Natural killer cell (primary cell): ENCODE measurements around the gene VGLL3. TPM values are rescaled to one million over a fixed set of nuclear protein-coding genes. Genes with fewer than 3 reads are reported as not detected.
"Not testable (repeated sequence)": the region's sequence is repeated elsewhere in the genome, so short reads cannot be mapped to it uniquely, and the experiment has no call there.

Experiments
- ATAC-seq, 3 donors: fragments of 150-1000 bp in 2 of 3; fragments of 200-7000 bp in 1 of 3; cut with Tn5 transposase; 1 replicate in 1 of 3; 2 replicates in 2 of 3; pipeline ENCODE4 v1.10.0; 2021; ENCODE audit warnings: mild to moderate bottlenecking in 2 of 3, moderate library complexity in 2 of 3
- DNase-seq, 2 donors: peaks; one replicate each; pipeline versions ENCODE4 v3.0.0 to v3.0.0-alpha.2; 2013 to 2021; ENCODE audit warnings: mixed read lengths in 1 of 2
- H3K27ac ChIP-seq: one replicate; pipeline ENCODE4 v1.5.1; 2013; ENCODE audit warnings: mild to moderate bottlenecking, low read length
- H3K27me3 ChIP-seq: one replicate; pipeline ENCODE4 v1.6.1; 2013; ENCODE audit warnings: low read length; ENCODE audit not compliant: control insufficient read depth, insufficient read depth
- H3K36me3 ChIP-seq: one replicate; pipeline ENCODE4 v1.6.1; 2013; ENCODE audit warnings: low read length; ENCODE audit not compliant: control insufficient read depth, insufficient read depth
- H3K4me1 ChIP-seq: one replicate; pipeline ENCODE4 v1.6.1; 2013; ENCODE audit warnings: low read length; ENCODE audit not compliant: control insufficient read depth, insufficient read depth
- H3K4me3 ChIP-seq: one replicate; pipeline ENCODE4 v1.5.1; 2013; ENCODE audit warnings: low read length
- H3K9me3 ChIP-seq: one replicate; pipeline ENCODE4 v1.6.1; 2013; ENCODE audit warnings: low read length; ENCODE audit not compliant: control insufficient read depth, insufficient read depth
- H3K27ac Mint-ChIP-seq, 2 donors: one replicate each; pipeline ENCODE4 v1.8.0; 2022; ENCODE audit warnings: mild to moderate bottlenecking in 2 of 2, mixed read lengths in 2 of 2, moderate library complexity in 1 of 2
- H3K27me3 Mint-ChIP-seq, 2 donors: one replicate each; pipeline ENCODE4 v1.8.0; 2022; ENCODE audit warnings: low read depth in 2 of 2, mixed read lengths in 2 of 2
- H3K36me3 Mint-ChIP-seq: one replicate; pipeline ENCODE4 v1.8.0; 2022; ENCODE audit warnings: mixed read lengths
- H3K4me1 Mint-ChIP-seq, 2 donors: one replicate each; pipeline ENCODE4 v1.8.0; 2022; ENCODE audit warnings: mixed read lengths in 2 of 2
- H3K4me3 Mint-ChIP-seq: one replicate; pipeline ENCODE4 v1.8.0; 2022; ENCODE audit warnings: mild to moderate bottlenecking, moderate library complexity, mixed read lengths
- H3K9me3 Mint-ChIP-seq, 2 donors: one replicate each; pipeline ENCODE4 v1.8.0; 2022; ENCODE audit warnings: mixed read lengths in 2 of 2
- CTCF ChIP-seq: fragments of 200-600 bp; IDR thresholded peaks from one replicate; pipeline ENCODE4 v1.8.0; 2022; ENCODE audit warnings: antibody characterized with exemption
- WGBS: methylation state at CpG from one replicate; pipeline ENCODE4 v1.1.7; 2013; ENCODE audit warnings: missing lambda C conversion rate; ENCODE audit not compliant: insufficient coverage; 5-methylcytosine and 5-hydroxymethylcytosine counted together
- intact Hi-C: fragments of 100-400 bp; cut with micrococcal nuclease; formaldehyde crosslinking; loops from one replicate; pipeline ENCODE4 v1.14.2; 2022
- total RNA-seq, 4 donors: library from RNA; stranded (reverse); fragments of 120-200 nt in 1 of 4; gene quantifications; one replicate each; pipeline versions ENCODE4 v1.2.3 to v1.2.4, GENCODE V29; 2013 to 2022

Gene VGLL3
- total RNA-seq, 3 donors from 2014 or later (not counting 1 experiment from before 2014, with no cell fraction given): not detected

- DNase-seq (no peak), ATAC-seq (no peak)
- H3K36me3 ChIP-seq: no peaks in the 10 kb centered on the region
- no peaks in the 10 kb centered on the region for H3K9me3 ChIP-seq
- Mint-ChIP-seq H3K27ac (no peak overlapping the region), H3K27me3 (no peaks in the 10 kb centered on the region), H3K9me3 (peaks cover 0 to 2% of the 10 kb centered on the region in 2 donors), H3K4me3 (no peak overlapping the region), H3K4me1 (no peaks in the 10 kb centered on the region), H3K36me3 (no peaks in the 10 kb centered on the region)
- H3K4me3 ChIP-seq: no peak overlapping the region
- TF ChIP-seq CTCF: no peak
- peaks cover 2% of the 10 kb centered on the region for H3K27me3 ChIP-seq
- H3K27ac ChIP-seq: no peak overlapping the region
- whole genome bisulfite sequencing: no CpG with 5 or more reads among the region's 2 CpGs
- intact Hi-C loops: no loop called here
- no peaks in the 10 kb centered on the region for H3K4me1 ChIP-seq
Observed at GRCh38 chr3:86982883-86983282, 8.1 kb downstream of the VGLL3 start.

DNA sequence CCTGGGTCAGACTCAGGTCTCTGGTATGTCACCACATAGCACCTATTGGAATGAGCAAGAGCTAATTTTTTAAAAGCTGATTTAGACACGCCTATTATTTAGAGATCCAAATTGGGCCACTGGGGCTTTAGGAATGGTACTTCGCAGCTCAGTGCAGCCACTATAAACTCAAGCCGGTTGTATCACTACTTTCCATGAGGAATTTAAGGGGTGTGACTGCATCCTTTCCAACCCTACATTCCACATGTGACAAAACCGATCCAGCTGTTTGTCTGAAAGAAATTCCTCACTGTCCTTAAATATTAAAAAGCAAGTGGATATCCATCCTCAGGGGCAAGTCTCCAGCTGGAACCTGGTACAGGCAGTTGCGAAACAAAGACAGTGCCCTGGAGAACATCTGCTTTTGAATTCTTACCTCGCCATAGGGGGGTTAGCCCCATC lies 12.8 kb downstream of the VGLL3 start:
- DNase-seq: no peak
- 86% methylated on average over 6 of the region's 6 CpGs for WGBS
- H3K27ac Mint-ChIP-seq: no peak overlapping the region
- no peak for ATAC-seq
- no peak for TF ChIP-seq CTCF
- Histone ChIP-seq H3K4me1 (no peaks in the 10 kb centered on the region), H3K27ac (no peak overlapping the region), H3K36me3 (no peaks in the 10 kb centered on the region), H3K27me3 (no peaks in the 10 kb centered on the region), H3K4me3 (no peak overlapping the region), H3K9me3 (no peaks in the 10 kb centered on the region)
- intact Hi-C loops: no loop called here
- no peaks in the 10 kb centered on the region for H3K4me1 Mint-ChIP-seq
- H3K27me3 Mint-ChIP-seq: no peaks in the 10 kb centered on the region
- no peak overlapping the region for H3K4me3 Mint-ChIP-seq
- H3K9me3 Mint-ChIP-seq: no peaks in the 10 kb centered on the region
- H3K36me3 Mint-ChIP-seq: no peaks in the 10 kb centered on the region

GRCh38 chr3:86976219-86976618 lies 14.7 kb downstream of the VGLL3 start:
- Mint-ChIP-seq H3K4me1 (no peaks in the 10 kb centered on the region), H3K9me3 (peaks cover 0 to 2% of the 10 kb centered on the region in 2 donors), H3K36me3 (no peaks in the 10 kb centered on the region), H3K4me3 (no peak overlapping the region), H3K27ac (no peak overlapping the region), H3K27me3 (no peaks in the 10 kb centered on the region)
- intact Hi-C loops: no loop called here
- DNase-seq (no peak), ATAC-seq (no peak)
- no peaks in the 10 kb centered on the region for H3K36me3 ChIP-seq
- H3K4me1 ChIP-seq: no peaks in the 10 kb centered on the region
- H3K27ac ChIP-seq: no peak overlapping the region
- no peaks in the 10 kb centered on the region for H3K27me3 ChIP-seq
- TF ChIP-seq CTCF: no peak
- no peaks in the 10 kb centered on the region for H3K9me3 ChIP-seq
- no peak overlapping the region for H3K4me3 ChIP-seq

GRCh38 chr3:86974177-86974576 lies 16.8 kb downstream of the VGLL3 start:
- H3K27ac Mint-ChIP-seq, H3K36me3 ChIP-seq, H3K4me3 ChIP-seq, H3K9me3 Mint-ChIP-seq, H3K4me3 Mint-ChIP-seq, H3K27ac ChIP-seq, DNase-seq, H3K4me1 ChIP-seq, H3K9me3 ChIP-seq, H3K27me3 Mint-ChIP-seq, H3K4me1 Mint-ChIP-seq, ATAC-seq, H3K36me3 Mint-ChIP-seq, intact Hi-C loops, H3K27me3 ChIP-seq: not testable (repeated sequence)
- 99% methylated on average over 7 of the region's 8 CpGs for WGBS
